ENCODE measurements around the gene OSBPL1A. TPM values are rescaled to one million over a fixed set of nuclear protein-coding genes. Genes with fewer than 3 reads are reported as not detected.
"Not testable (repeated sequence)": the region's sequence is repeated elsewhere in the genome, so short reads cannot be mapped to it uniquely, and the experiment has no call there.

Gene OSBPL1A
- total RNA-seq, 1 experiment from 2014 or later: 28.9 TPM

- DNase-seq (ENCODE audit: low read depth): no peak
- in situ Hi-C loops (cut with HindIII; ENCODE audit: low pct_unique_long_range_greater_than_20kb, low sequenced_read_pairs): no loop called here
These were observed 4.7 kb upstream of the OSBPL1A start for GRCh38 chr18:24402209-24402785.

GRCh38 chr18:24400587-24400986 is 3.0 kb upstream of the OSBPL1A start:
- in situ Hi-C loops (cut with HindIII; ENCODE audit: low pct_unique_long_range_greater_than_20kb, low sequenced_read_pairs): no loop called here
- DNase-seq (ENCODE audit: low read depth): no peak

- DNase-seq (ENCODE audit: low read depth): no peak
- in situ Hi-C loops (cut with HindIII; ENCODE audit: low pct_unique_long_range_greater_than_20kb, low sequenced_read_pairs): no loop called here
These were observed 916 bp upstream of the OSBPL1A start for GRCh38 chr18:24398540-24398939.

DNA sequence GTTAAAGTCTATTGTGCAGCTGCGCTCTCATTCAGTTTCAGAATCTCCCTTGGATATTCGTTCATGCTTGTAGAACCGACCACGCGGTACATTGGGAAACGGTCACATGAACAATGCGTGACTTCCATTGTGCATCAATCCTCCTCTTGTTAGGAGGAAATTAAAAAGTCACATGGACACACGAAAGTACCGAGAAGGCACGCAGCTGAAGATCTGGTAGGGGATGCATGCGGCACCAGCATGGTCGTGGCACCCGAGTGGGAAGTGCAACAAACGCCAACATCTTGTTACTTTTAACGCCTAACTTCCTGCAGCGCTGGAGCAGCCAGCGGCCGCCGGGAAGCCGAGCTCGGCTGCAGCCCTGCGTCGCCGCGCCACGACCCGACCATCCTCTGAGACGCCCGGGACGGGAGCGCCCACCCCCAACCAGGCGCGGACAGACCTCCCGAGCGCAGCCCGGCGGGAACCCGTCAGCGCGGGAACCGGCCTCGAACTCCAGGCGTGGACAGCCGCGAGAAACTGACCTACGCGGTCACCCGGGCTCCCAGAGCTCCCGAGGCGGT is 412 bp downstream of the OSBPL1A start:
- DNase-seq (ENCODE audit: low read depth): peak; percentile 51
- in situ Hi-C loops (cut with HindIII; ENCODE audit: low pct_unique_long_range_greater_than_20kb, low sequenced_read_pairs): no loop called here

- in situ Hi-C loops (cut with HindIII; ENCODE audit: low pct_unique_long_range_greater_than_20kb, low sequenced_read_pairs): no loop called here
- DNase-seq (ENCODE audit: low read depth): no peak
These were observed 1.5 kb downstream of the OSBPL1A start for GRCh38 chr18:24396082-24396633.

- in situ Hi-C loops (cut with HindIII; ENCODE audit: low pct_unique_long_range_greater_than_20kb, low sequenced_read_pairs): no loop called here
- peak; percentile 8 for DNase-seq (ENCODE audit: low read depth)
These were observed 2.4 kb downstream of the OSBPL1A start for GRCh38 chr18:24395049-24395795.

DNA sequence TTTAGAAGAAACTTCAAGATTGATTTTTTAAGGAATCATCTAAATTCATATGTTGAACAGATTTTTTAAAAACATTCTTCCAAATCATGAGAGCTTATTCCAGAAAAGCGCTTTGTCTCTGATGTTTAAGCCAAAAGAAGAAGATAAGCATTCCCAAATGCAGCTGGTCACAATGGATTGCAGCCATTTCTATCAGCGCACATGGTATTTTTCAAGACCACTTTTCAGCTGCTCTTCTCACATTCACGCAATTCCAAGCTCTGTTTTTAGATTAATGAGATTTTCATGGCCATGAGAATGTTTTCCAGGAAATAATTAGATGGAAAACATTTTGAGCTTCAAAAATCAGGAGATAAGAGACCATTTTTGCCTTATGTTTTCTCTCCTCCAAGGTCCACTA is 8.7 kb downstream of the OSBPL1A start:
- in situ Hi-C loops (cut with HindIII; ENCODE audit: low pct_unique_long_range_greater_than_20kb, low sequenced_read_pairs): no loop called here
- DNase-seq (ENCODE audit: low read depth): no peak

- no peak for DNase-seq (ENCODE audit: low read depth)
- in situ Hi-C loops (cut with HindIII; ENCODE audit: low pct_unique_long_range_greater_than_20kb, low sequenced_read_pairs): no loop called here
These were observed 10.9 kb downstream of the OSBPL1A start for GRCh38 chr18:24386681-24387080.

- DNase-seq (ENCODE audit: low read depth): no peak
- in situ Hi-C loops (cut with HindIII; ENCODE audit: low pct_unique_long_range_greater_than_20kb, low sequenced_read_pairs): no loop called here
These were observed 16.5 kb downstream of the OSBPL1A start for GRCh38 chr18:24381126-24381525.

DNA sequence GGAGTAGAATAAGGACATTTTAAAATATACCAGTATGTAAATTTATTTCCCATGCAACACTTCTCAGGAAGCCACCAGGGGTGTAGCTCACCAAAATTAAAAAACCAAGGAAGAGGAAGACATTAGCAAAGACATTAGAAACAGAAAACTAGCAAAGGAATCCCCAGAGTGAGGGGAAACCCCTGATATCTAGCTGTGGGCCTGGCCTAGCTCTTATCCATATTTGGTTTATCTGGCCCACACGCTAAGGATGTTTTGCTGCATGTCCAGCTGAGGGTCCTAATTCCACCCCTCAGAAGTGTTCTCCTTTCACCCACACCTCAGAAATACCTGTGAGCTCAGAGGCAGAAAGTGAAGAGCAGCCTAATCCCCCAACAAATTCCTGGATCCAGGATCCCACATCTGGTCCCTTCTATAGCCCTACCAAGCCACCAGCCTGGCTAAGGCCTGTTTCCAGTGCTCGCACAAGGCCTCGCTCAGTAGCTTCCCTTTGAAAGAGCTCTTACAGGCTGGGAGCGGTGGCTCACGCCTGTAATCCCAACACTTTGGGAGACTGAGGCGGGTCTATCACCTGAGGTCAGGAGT is 17.4 kb downstream of the OSBPL1A start:
- in situ Hi-C loops (cut with HindIII; ENCODE audit: low pct_unique_long_range_greater_than_20kb, low sequenced_read_pairs): no loop called here
- no peak for DNase-seq (ENCODE audit: low read depth)

- in situ Hi-C loops (cut with HindIII; ENCODE audit: low pct_unique_long_range_greater_than_20kb, low sequenced_read_pairs): no loop called here
- DNase-seq (ENCODE audit: low read depth): no peak
These were observed 19.0 kb downstream of the OSBPL1A start for GRCh38 chr18:24378598-24378997.

DNA sequence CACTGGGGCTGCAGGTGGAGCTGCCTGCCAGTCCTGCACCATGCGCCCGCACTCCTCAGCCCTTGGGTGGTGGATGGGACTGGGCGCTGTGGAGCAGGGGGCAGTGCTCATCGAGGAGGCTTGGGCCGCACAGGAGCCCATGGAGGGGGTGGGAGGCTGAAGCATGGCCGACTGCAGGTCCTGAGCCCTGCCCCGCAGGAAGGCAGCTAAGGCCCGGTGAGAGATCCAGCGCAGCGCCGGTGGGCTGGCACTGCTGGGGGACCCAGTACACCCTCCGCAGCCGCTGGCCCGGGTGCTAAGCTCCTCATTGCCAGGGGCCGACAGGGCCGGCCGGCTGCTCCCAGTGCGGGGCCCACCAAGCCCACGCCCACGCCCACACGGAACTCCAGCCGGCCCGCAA is 21.1 kb downstream of the OSBPL1A start:
- in situ Hi-C loops (cut with HindIII; ENCODE audit: low pct_unique_long_range_greater_than_20kb, low sequenced_read_pairs); DNase-seq (ENCODE audit: low read depth): not testable (repeated sequence)

DNA sequence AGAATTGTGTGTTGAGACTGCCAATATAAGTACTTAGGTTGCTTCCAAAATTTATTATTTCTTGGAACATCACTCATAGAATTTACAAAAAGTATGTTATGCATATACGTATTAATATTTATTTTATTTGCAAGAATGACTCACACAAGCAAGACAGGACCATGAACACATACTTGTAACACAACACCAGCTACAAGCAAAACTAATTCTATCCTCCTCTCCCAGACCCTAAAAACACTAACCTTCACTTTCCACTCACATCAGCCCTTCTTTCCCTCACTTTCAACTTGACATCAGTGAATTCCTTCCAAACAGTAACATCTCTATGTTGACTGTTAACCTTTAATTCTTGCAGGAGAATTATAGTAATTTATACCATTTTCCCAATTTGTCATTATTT is 24.3 kb downstream of the OSBPL1A start:
- DNase-seq (ENCODE audit: low read depth): no peak
- in situ Hi-C loops (cut with HindIII; ENCODE audit: low pct_unique_long_range_greater_than_20kb, low sequenced_read_pairs): no loop called here

- in situ Hi-C loops (cut with HindIII; ENCODE audit: low pct_unique_long_range_greater_than_20kb, low sequenced_read_pairs): no loop called here
- no peak for DNase-seq (ENCODE audit: low read depth)
These were observed 25.2 kb downstream of the OSBPL1A start for GRCh38 chr18:24372279-24372872.

DNA sequence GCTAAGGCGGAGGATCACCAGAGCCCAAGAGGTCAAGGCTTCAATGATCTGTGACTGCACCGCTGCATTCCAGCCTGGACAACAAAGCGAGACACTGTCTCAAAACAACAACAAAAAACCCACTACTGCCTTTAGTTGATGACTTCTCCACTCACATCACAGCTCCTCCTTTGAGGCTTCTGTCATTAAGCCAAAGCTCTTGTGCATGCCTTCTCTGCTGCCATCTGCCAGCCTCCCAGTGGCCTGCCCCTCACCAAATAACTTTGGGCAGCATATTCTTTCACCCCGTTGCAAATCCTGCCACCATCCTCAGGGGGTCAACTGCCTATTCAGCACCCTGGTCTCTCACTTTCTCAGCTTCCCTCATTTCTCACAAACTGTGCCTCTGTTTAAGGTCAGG is 27.5 kb downstream of the OSBPL1A start:
- DNase-seq (ENCODE audit: low read depth): no peak
- in situ Hi-C loops (cut with HindIII; ENCODE audit: low pct_unique_long_range_greater_than_20kb, low sequenced_read_pairs): no loop called here

DNA sequence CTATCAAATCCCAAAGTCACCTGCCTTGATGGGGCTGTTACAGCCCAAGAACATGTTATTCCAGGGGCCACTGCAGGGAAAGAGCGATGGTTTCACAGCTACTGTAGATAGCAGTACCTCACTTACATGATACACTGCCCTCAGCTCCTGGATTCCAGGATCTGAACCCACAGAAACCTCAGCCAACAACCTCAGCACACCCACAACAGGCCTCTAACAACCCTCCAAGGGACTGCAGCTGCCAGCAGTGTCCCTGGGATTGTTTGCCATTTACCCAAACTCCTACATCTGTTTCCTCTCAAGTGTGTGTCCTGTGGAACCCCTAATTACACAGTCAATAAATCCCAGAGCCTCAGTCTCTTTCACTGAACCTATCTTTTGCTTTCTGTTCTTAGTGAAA is 28.2 kb downstream of the OSBPL1A start:
- in situ Hi-C loops (cut with HindIII; ENCODE audit: low pct_unique_long_range_greater_than_20kb, low sequenced_read_pairs): no loop called here
- DNase-seq (ENCODE audit: low read depth): no peak

GRCh38 chr18:24368749-24369148 is 28.9 kb downstream of the OSBPL1A start:
- DNase-seq (ENCODE audit: low read depth): no peak
- in situ Hi-C loops (cut with HindIII; ENCODE audit: low pct_unique_long_range_greater_than_20kb, low sequenced_read_pairs): no loop called here

- no peak for DNase-seq (ENCODE audit: low read depth)
- in situ Hi-C loops (cut with HindIII; ENCODE audit: low pct_unique_long_range_greater_than_20kb, low sequenced_read_pairs): no loop called here
These were observed 31.3 kb downstream of the OSBPL1A start for GRCh38 chr18:24366328-24366727.

GRCh38 chr18:24364177-24364576 is 33.4 kb downstream of the OSBPL1A start:
- in situ Hi-C loops (cut with HindIII; ENCODE audit: low pct_unique_long_range_greater_than_20kb, low sequenced_read_pairs): no loop called here

More at GRCh38 chr18:24364177-24364576, 33.4 kb downstream of the OSBPL1A start:
- no peak for DNase-seq (ENCODE audit: low read depth)

All from Caki2 (cell line).